Activated gamma-delta T cell treated with Interleukin-2 at 50 U/mL for 16 hours (primary cell): ENCODE results near the gene ERICH6.
A peak's percentile ranks its signal among the peaks of the same experiment; 100 is the strongest.

Experiments used
- DNase-seq: peaks from one replicate; pipeline ENCODE4 v3.0.0-alpha.2; 2020

The ERICH6 gene

DNA sequence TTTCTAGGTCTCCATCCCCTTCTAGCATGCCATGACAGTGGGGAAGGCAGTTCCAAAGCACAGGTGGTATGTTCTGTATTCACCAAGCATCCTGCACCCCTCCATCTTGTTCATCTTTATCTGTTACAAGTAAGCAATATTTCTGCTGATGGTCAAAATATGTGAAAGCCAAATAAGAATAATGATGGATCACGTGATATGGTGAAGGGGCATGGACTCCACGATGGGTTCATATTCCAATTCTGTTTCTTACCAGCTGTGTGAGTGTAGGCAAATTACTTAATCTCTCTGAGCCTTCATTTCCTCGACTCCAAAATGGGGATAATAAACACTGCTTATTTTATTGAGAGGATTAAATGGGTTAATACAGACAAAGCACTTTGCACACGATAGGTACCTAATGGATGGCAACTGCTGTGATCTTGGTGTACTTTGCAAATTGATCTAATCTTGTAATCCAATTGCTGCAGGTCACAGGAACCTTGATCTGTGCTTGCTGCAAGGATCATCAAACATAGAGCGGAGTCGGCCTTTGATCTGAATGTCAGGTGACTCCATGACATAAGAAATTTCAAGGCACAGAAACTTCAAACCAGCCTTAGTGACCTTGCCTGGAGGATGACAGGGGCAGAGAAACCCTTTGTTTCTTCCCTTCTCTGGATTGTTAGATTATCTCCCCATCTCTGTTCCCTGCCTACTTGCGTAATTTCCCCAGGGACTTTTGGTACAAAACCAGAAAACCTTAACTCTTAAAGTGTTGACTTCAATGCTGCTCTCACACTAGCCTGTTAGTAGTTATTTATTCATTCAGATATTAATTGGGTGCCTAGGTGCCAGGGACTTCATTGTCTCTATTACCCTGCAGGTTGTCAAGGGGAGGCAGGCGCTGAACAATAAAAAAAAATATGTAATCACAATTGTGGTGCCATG is 33.4 kb upstream of the ERICH6 start:
- no peak for DNase-seq

DNA sequence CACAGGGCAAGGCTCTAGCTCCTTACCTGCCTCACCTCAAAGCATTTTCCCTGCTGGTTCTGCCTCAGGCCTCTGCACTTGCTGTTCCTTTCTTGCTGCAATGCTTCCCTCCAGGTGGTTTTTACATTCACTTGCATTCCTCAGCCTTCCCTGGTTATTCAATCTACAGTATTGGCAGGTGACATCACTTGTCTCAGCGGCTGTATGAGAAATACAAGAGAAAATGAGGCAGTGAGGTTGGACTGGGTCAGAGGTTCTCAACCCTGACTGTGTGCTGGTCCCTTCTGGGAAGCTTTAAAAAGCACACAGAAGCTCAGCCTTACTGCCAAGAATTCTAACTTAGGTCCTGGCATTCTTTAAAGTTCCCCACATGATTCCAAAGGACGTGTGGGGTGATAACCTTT is 32.6 kb upstream of the ERICH6 start:
- DNase-seq, result no peak

DNA sequence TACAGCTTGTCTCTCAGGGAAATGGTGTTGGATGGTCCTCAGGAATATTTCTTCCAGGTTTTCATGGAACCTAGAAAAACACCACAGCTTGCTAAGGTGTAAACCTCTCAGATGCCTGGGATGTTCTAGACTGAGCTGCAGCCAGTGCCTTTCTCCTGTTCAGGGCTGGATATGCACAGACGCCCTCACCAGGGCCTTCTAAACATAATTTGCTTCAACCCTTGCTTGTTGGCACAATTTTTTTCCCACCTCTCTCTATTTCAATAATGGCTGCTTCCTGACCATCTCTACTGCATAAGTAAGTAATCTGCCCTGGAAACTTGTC is 31.0 kb upstream of the ERICH6 start:
- DNase-seq, result no peak

GRCh38 chr3:150733936-150734794 is 30.4 kb upstream of the ERICH6 start:
- no peak for DNase-seq

- DNase-seq, result no peak
Observed at GRCh38 chr3:150733373-150733935, 29.7 kb upstream of the ERICH6 start.

DNA sequence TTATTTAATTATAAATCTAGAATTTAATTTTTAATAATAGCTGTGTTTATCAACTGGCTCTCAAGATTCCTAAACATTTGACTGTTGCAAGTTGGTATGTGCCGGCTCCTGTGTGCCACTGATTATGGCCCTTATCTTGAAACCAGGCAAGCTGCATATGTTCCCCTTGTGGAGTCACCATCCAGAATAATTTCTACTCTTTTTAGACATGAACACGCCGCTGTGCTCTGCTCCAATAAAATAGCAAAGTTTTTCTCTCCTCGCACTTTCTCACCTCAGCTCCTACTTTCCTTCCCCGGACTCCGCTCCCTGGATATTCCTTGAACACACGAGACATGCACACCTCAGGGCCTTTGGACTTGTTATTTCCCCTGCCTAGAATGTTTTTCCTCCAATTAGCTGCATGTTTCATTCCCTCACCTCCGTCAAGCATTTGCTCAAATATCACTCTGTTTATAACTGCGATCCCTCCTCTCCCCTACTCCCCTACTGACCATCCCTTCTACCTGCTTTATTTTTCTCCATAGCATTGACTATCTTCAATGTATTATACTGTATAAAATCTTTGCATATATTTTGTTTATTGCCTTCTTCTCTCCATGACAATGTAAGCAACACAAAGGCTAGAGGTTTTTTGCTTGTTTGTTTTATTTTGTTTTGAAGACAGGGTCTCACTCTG is 26.1 kb upstream of the ERICH6 start:
- DNase-seq, result no peak

DNA sequence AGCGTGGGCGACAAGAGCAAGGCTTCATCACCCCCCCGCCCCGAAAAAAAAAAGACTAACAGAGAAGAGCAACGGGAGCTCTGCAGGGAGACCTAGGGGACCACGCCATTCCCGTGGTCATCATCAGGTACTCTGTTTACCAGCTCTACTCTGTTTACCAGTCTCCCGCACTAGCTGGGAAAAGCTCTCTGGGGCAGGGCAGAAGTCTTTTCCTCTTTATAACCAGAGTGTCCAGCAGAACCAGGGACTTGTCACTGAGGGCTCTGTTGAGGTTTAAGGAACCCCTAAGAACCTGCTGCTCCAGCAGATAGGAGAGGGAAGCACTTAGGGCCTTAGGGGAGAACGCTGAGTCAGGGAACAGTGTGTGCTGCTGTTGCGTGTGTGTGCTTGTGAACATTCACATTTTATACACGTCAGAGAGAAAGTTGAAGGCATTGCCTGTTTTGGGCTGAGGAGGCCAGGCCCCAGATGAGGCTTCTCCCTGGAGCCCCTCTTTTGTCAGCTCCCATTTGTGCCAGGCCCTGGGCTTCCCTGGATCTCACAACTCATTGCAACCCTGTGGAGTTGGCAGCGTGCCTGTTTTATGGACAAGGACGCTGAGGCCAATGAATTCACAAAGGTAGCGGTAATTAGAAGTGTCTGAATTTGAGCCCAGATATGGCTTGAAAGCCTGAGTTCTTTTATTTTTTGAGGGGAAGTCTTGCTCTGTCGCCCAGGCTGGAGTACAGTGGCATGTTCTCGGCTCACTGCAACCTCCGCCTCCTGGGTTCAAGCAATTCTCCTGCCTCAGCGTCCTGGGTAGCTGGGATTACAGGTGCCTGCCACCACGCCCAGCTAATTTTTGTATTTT is 24.2 kb upstream of the ERICH6 start:
- DNase-seq, result no peak

DNA sequence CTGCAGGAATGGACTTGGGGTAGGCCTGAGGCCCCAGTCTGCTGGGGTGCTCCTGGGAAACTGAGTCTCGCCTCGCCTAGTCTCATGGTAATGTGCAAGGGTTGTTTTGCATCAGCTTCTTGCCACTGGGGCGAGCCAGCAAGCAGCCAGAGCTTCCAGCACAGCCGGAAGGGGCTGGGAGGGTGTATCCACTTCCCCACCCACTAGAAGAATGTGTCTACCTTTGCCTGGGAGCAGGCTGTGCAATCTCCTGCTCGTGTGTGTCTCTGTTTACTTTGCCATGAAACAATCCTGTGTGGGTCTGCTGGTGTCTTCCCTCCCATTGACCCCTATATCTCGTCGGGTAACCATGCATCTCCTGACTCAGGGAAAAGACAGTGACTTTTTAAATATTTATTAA is 21.8 kb upstream of the ERICH6 start:
- DNase-seq, result no peak

- no peak for DNase-seq
Observed at GRCh38 chr3:150723946-150724345, 20.2 kb upstream of the ERICH6 start.

- DNase-seq, result no peak
Observed at GRCh38 chr3:150722267-150722666, 18.5 kb upstream of the ERICH6 start.

GRCh38 chr3:150721285-150722130 is 17.8 kb upstream of the ERICH6 start:
- DNase-seq, result no peak

- DNase-seq, result no peak
Observed at GRCh38 chr3:150720444-150720843, 16.7 kb upstream of the ERICH6 start.

- DNase-seq, result no peak
Observed at GRCh38 chr3:150710097-150710496, 6.4 kb upstream of the ERICH6 start.

GRCh38 chr3:150703299-150703755 is 393 bp downstream of the ERICH6 start:
- DNase-seq, result peak; percentile 52

DNA sequence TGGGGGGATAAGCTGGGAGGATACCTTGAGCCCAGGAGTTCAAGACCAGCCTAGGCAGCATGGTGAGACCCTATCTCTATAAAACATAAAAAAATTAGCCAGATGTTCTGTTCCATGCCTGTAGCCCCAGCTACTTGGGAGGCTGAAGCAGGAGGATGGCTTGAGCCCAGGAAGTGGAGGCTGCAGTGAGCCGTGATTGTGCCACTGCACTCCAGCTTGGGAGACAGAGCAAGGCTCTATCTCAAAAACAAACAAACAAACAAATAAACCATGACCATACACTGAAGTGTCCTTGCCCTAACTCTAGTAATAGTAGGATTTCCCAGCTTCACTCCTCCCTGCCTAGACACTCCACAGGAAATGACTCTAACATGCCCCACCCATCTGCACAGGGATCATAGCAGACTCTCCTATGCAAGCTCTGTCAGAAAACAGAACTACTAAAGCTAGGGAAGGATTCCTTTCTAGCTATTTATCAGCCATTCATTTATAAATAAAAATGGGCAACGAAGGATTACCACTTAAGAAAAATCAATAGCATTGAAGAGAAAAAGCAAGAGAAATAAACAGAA is 4.6 kb downstream of the ERICH6 start:
- DNase-seq, result no peak

DNA sequence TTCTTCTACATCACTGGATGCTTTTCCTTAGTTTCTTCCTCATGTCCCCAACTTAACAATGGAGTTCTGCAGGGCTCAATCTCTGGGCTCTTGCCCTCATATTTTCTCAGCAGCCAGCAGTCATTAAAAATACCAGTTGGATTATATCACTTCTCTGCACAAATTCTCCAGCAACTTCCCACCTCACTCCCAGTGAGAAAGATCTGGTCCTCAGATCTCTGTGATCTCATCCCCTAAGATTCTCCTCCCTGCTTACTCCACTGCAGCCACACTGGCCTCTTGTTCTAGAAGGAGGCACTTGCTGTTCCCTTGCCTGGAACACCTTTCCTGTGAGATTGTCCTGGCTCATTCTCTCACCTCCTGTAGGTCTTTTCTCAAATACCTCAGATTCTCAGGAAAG is 6.1 kb downstream of the ERICH6 start:
- DNase-seq, result no peak

GRCh38 chr3:150691414-150692040 is 12.2 kb downstream of the ERICH6 start:
- DNase-seq, result no peak

DNA sequence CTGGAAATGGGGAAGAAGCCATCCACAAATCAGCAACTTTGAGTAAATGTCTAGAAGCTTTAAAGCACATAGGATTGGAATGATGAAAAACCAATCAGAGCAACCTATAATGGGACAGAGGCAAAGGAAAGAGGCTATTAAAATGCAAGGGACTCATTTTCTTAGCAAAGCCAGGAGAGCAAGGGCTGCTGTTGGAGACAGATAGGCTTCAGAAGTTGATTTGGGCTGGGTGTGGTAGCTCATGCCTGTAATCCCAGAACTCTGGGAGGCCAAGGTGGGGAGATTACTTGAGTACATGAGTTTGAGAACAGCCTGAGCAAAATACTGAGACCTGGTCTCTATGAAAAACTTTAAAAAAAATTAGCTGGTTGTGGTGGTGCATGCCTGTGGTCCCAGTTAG is 16.1 kb downstream of the ERICH6 start:
- no peak for DNase-seq

- no peak for DNase-seq
Observed at GRCh38 chr3:150682824-150683223, 20.9 kb downstream of the ERICH6 start.

- DNase-seq, result no peak
Observed at GRCh38 chr3:150682279-150682678, 21.4 kb downstream of the ERICH6 start.
